Glutamatergic neuron (in vitro differentiated cells): ENCODE data around the gene FAH. TPM values are rescaled to one million over a fixed set of nuclear protein-coding genes. Genes with fewer than 3 reads are reported as not detected.

Source experiments
- DNase-seq: peaks from one replicate; pipeline ENCODE4 v3.0.0; 2022
- H3K27ac Mint-ChIP-seq: one replicate; pipeline ENCODE4 v1.8.0; 2020; ENCODE audit warnings: mild to moderate bottlenecking, mixed read lengths, inconsistent platforms; ENCODE audit not compliant: unreplicated experiment
- H3K27me3 Mint-ChIP-seq: one replicate; pipeline ENCODE4 v1.8.0; 2020; ENCODE audit warnings: mild to moderate bottlenecking, moderate library complexity, mixed read lengths, inconsistent platforms; ENCODE audit not compliant: unreplicated experiment
- H3K36me3 Mint-ChIP-seq: one replicate; pipeline ENCODE4 v1.8.0; 2020; ENCODE audit warnings: mild to moderate bottlenecking, mixed read lengths, inconsistent platforms; ENCODE audit not compliant: unreplicated experiment
- H3K4me1 Mint-ChIP-seq: one replicate; pipeline ENCODE4 v1.8.0; 2020; ENCODE audit warnings: mild to moderate bottlenecking, low read depth, mixed read lengths, inconsistent platforms; ENCODE audit not compliant: unreplicated experiment
- H3K4me3 Mint-ChIP-seq: one replicate; pipeline ENCODE4 v1.8.0; 2020; ENCODE audit warnings: mild to moderate bottlenecking, mixed read lengths, inconsistent platforms; ENCODE audit not compliant: unreplicated experiment
- H3K9me3 Mint-ChIP-seq: one replicate; pipeline ENCODE4 v1.8.0; 2020; ENCODE audit warnings: mild to moderate bottlenecking, moderate library complexity, mixed read lengths, inconsistent platforms; ENCODE audit not compliant: unreplicated experiment
- CTCF ChIP-seq: fragments of 200-600 bp; sonication (generic); IDR thresholded peaks from one replicate; pipeline ENCODE4 v1.5.0; 2021; ENCODE audit not compliant: partially characterized antibody, unreplicated experiment
- total RNA-seq: library from RNA; stranded (reverse); fragmentation: NEBNext Ultra II Directional; extraction: Animal tissue kit (Norgen Biotek cat#: 25700); gene quantifications from one replicate; pipeline ENCODE4 v1.2.1, GENCODE V29; 2021; ENCODE audit not compliant: unreplicated experiment

FAH gene
- total RNA-seq, 1 donor from 2014 or later, result 3.7 TPM

GRCh38 chr15:80217327-80217900 is 64.6 kb downstream of the FAH start:
- Mint-ChIP-seq H3K27ac (no peak overlapping the region), H3K36me3 (no peaks in the 10 kb centered on the region), H3K4me3 (no peak overlapping the region), H3K27me3 (peaks cover 4% of the 10 kb centered on the region), H3K9me3 (no peaks in the 10 kb centered on the region), H3K4me1 (peaks cover 6% of the 10 kb centered on the region)
- no peak for TF ChIP-seq CTCF
- DNase-seq, result no peak

- DNase-seq, result no peak
- no peak overlapping the region for H3K4me3 Mint-ChIP-seq
- H3K36me3 Mint-ChIP-seq, result no peaks in the 10 kb centered on the region
- H3K27me3 Mint-ChIP-seq, result peaks cover 4% of the 10 kb centered on the region
- no peak for TF ChIP-seq CTCF
- H3K4me1 Mint-ChIP-seq, result peaks cover 6% of the 10 kb centered on the region
- no peaks in the 10 kb centered on the region for H3K9me3 Mint-ChIP-seq
- no peak overlapping the region for H3K27ac Mint-ChIP-seq
These were observed 67.2 kb downstream of the FAH start for GRCh38 chr15:80219955-80220354.

GRCh38 chr15:80228959-80229610 is 76.3 kb downstream of the FAH start:
- Mint-ChIP-seq H3K27ac (no peak overlapping the region), H3K36me3 (peaks cover 6% of the 10 kb centered on the region), H3K27me3 (peaks cover 2% of the 10 kb centered on the region), H3K9me3 (peaks cover 2% of the 10 kb centered on the region), H3K4me3 (no peak overlapping the region), H3K4me1 (no peaks in the 10 kb centered on the region)
- no peak for TF ChIP-seq CTCF
- no peak for DNase-seq

GRCh38 chr15:80231371-80231770 is 78.6 kb downstream of the FAH start:
- no peaks in the 10 kb centered on the region for H3K4me1 Mint-ChIP-seq
- TF ChIP-seq CTCF, result no peak
- H3K9me3 Mint-ChIP-seq, result peaks cover 2% of the 10 kb centered on the region
- no peak overlapping the region for H3K27ac Mint-ChIP-seq
- H3K4me3 Mint-ChIP-seq, result no peak overlapping the region
- no peaks in the 10 kb centered on the region for H3K36me3 Mint-ChIP-seq
- peaks cover 2% of the 10 kb centered on the region for H3K27me3 Mint-ChIP-seq
- no peak for DNase-seq

GRCh38 chr15:80233581-80233980 is 80.8 kb downstream of the FAH start:
- no peak for TF ChIP-seq CTCF
- Mint-ChIP-seq H3K4me3 (no peak overlapping the region), H3K27me3 (peaks cover 2% of the 10 kb centered on the region), H3K4me1 (no peaks in the 10 kb centered on the region), H3K9me3 (no peaks in the 10 kb centered on the region), H3K27ac (no peak overlapping the region), H3K36me3 (no peaks in the 10 kb centered on the region)
- no peak for DNase-seq
